Activated CD4-positive, alpha-beta T cell treated with anti-CD3 and anti-CD28 coated beads, Interleukin-2, Interleukin-6, amounts not matched to agents 100 ng/mL and 50 ng/mL, durations not matched to agents 16 hours and 8 hours (primary cell): Measurements from ENCODE around the gene TIMM50.
A peak's percentile ranks its signal among the peaks of the same experiment; 100 is the strongest.

Experiments
- DNase-seq: peaks from one replicate; pipeline ENCODE4 v3.0.0-alpha.2; 2020

Gene TIMM50

DNA sequence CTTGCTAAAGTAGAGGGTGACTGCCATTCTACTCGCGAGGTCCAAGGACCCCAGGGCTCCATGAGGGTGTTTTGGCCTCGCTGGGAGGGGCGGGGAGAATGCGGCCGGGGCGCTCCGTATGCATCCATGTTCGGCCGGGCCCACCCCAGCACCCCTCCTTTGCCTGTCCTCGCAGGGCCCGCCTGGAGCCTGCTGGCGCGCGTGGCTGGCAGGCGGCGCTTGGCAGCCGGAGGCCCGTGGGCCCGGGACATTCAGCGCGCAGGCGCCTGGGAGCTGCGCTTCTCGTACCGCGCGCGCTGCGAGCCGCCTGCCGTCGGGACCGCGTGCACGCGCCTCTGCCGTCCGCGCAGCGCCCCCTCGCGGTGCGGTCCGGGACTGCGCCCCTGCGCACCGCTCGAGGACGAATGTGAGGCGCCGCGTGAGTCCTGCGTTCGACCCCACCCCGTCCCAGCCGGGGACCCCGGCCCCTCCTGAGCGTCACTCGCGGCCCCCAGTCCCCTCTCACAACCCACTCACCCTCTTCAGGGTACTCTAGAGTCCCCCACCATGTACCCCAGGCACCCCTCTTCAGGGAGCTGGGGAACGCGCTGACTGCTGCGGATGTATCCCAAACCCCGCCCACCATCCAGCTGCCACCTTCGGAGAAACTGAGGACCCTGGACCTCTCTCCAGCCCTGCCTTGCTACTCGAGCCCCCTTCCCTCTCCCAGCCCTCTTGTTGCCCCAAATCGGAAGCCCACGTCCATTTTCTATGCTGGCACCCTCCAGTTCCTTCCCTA is 22.2 kb downstream of the TIMM50 start:
- peak; percentile 82 for DNase-seq

DNA sequence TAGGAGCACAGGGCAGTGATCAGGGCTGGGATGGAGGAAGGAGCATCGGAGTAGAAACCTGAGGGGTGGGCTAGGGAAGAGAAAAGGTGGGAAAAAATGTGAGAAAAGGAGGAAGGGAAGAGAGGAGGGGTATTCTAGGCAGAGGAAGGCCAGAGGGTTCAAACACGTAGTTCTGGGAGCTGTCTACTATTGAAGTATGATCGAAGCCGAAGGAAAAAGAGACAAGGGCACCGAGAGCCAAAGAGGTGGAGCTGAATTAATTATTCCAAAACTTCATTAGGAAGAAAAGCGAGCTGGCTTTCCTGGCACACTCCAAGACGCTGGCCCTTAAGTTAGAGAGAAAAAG is 25.9 kb downstream of the TIMM50 start:
- DNase-seq = no peak

- peak; percentile 78 for DNase-seq
Measured at GRCh38 chr19:39506944-39507714, 26.5 kb downstream of the TIMM50 start.

DNA sequence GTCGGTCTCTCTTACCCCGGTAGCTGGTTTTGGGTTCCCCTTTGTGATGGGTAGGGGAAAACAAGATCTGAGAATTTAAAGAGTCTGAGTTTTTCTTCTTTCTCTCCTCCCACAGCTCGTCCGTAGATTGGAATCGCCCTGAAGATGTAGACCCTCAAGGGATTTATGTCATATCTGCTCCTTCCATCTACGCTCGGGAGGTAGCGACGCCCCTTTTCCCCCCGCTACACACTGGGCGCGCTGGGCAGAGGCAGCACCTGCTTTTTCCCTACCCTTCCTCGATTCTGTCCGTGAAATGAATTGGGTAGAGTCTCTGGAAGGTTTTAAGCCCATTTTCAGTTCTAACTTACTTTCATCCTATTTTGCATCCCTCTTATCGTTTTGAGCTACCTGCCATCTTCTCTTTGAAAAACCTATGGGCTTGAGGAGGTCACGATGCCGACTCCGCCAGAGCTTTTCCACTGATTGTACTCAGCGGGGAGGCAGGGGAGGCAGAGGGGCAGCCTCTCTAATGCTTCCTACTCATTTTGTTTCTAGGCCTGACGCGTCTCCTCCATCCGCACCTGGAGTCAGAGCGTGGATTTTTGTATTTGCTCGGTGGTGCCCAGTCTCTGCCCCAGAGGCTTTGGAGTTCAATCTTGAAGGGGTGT is 27.2 kb downstream of the TIMM50 start:
- no peak for DNase-seq

DNA sequence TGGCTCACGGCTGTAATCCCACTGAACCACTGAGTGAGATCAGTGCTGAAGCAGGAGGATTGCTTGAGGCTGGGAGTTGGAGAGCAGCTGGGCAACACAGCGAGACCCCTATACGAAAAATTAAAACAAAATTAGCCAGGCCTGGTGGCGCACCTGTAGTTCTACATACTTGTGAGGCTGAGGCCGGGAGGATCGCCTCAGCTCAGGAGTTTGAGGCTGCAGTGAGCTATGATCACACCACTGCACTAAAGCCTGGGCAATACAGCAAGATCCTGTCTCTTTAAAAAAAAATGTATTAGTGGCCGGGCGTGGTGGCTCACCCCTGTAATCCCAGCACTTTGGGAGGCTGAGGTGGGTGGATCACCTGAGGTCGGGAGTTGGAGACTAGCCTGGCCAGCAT is 28.0 kb downstream of the TIMM50 start:
- no peak for DNase-seq

DNA sequence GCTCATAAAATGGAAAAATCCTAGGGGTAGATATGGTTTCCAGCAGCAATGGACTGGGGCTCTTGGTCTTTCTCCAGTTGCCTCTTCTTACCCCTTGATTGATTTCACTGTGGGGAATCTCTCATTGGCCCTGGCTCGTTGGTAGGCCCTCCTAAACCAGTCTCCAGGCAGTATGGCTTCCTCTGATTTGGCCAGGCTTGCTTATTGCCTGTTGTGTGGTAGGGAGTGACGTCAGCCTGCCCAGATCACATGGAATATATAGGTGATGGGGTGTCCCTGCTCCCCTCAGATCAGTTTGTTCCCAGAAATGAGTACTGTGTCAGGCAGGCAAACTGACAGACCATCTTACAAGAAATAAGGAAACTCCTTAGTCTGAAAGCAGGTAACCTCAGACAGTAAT is 28.6 kb downstream of the TIMM50 start:
- no peak for DNase-seq

- no peak for DNase-seq
Measured at GRCh38 chr19:39512988-39513387, 32.4 kb downstream of the TIMM50 start.

GRCh38 chr19:39514840-39515550 is 34.4 kb downstream of the TIMM50 start, which contains the start of gene SELENOV:
TSS of gene SELENOV (plus strand) at chr19:39515139. CDS start at chr19:39515213, 74 bp downstream.
- DNase-seq = no peak

DNA sequence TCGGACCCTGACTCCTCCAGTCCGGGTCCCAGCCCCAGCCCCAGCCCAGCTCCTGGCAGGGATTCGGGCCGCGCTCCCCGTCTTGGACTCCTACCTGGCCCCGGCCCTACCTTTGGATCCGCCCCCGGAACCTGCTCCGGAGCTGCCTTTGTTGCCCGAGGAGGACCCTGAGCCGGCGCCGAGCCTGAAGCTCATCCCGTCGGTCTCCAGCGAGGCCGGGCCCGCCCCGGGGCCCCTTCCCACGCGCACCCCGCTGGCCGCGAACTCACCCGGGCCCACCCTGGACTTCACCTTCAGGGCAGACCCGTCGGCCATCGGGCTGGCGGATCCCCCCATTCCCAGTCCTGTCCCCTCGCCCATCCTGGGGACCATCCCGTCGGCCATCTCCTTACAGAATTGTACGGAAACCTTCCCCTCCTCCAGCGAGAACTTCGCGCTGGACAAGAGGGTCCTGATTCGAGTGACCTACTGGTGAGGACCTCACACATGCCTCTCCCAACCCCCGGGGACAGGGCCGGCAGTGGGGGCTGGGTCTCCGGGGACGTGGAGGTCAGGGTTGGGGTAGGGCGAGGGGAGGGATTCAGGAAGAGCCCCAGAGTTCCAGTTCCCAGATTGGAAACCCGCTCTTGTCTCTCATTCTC is 35.0 kb downstream of the TIMM50 start:
- DNase-seq = no peak

- no peak for DNase-seq
Measured at GRCh38 chr19:39516270-39516669, 35.6 kb downstream of the TIMM50 start.

DNA sequence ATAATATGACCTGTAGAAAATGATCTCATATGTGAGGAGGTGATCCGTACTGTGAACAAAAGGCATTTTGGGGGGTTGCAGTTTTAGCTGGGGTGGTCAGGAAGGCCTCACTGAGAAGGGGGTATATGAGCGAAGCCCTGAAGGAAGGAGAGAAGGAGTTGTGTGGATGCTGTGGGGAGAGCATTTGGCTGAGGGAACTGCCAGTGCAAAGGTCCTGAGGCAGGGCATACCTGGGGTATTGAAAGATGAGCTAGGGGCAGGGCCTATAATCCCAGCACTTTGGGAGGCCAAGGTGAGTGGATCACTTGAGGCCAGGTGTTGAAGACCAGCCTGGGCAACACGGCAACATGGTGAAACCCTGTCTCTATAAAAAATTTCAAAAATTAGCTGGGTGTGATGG is 36.8 kb downstream of the TIMM50 start:
- DNase-seq = no peak

- DNase-seq = no peak
Measured at GRCh38 chr19:39518458-39518857, 37.8 kb downstream of the TIMM50 start.

DNA sequence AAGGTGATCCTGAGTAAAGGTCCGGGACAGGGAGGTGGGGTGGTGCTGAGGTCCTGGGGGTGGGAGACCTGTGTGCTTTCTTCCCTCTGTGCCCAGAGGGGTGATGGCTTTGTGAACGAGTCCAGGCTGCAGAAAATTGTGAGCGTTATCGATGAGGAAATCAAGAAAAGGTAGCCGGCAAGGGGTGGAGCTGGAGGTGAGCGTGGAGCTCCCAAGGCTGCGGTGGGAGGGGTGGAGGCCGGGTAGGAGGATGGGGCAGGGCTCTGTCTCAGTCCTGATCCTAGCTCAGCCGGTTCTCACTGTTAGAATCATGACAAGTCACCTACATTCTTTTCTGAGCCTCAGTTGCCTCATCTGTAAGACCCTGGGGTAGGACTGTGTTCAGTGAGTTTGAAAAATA is 38.3 kb downstream of the TIMM50 start:
- DNase-seq = no peak

- no peak for DNase-seq
Measured at GRCh38 chr19:39520541-39521484, 40.2 kb downstream of the TIMM50 start.

DNA sequence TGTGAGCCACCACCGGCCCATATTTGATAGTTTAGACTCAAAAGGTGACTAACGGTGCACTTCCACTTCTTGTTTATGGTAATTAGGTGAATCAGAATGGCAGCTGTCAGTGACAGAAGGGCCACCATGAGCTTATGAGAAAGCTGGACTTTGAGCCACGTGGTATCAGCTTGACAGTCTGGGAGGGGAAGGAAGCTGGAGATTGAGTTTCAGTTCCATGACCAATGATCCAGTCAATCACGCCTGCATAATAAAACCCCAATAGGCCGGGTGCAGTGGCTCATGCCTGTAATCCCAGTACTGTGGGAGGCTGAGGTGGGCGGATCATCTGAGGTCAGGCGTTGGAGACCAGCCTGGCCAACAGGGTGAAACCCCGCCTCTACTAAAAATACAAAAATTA is 43.9 kb downstream of the TIMM50 start:
- DNase-seq = no peak

DNA sequence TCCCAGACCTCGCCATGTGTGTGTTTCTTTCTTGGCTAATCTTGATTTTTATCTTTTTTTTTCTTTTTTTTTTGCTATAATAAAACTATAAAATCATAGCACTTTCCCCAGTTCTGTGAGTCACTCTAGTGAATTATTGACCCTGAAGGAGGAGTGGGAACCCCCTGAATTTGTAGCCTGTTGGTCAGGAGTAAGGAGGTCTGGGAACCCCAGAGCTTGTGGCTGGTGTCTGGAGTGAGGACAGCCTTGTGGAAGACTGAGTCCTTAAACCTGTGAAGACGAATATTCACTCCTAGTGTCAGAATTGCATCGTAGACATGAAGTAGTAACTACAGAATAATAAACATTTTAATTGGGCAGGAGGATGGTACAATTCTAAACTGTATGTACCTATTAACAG is 44.6 kb downstream of the TIMM50 start:
- DNase-seq = no peak

DNA sequence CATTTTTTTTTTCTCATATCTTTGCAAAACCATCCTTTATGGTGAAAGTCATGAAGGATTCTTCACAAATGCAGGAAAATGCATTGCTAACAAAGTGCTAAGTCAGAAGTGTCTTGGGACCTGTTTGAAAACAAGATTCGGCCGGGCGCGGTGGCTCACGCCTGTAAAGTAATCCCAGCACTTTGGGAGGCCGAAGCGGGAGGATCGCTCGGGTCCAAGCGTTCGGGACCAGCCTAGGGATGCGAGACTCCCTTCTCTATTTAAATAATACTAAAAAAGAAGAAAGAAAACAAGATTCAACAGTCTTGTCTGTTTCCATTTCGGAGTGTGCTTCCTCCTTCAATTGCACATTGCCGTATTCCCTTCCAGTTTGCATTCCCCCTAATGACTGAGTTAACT is 51.2 kb downstream of the TIMM50 start:
- DNase-seq = no peak

DNA sequence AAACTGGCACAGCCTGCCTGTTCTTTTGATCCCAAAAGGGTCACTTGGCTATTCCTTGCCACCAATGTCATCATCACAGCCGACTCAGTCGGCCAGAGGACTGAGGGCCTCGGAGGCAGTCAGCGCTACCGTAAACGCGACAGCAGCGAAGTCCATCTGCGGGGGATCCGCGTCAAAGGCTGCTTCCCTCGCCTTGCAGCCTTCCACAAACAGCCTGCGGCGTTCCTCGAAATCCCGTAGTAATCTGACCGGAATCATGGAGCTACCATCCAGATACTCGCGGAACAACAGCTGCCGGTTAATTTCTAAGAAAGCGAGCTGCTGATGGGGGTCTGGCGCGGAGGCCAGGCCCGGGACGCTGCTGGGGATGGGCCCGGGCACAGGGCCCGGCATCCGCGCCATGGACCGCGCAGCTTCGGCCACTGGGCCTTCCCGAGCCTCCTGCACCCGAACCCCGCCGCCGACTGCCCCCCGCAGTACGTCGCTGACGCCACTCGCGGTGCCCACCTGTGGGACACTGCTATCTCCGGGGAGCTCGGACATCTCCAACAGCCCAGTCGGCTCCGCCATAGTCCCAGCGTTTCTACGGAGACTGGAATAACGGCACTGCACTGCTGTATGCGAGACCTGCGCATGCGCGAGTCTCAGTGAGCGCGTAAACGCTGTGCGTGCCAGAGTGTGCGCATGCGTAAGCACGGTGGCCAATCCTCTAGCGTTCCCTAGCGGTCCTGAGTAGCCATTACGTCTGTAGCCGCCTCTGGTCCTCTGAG is 51.8 kb downstream of the TIMM50 start, which contains the start of gene EID2B:
Gene EID2B (minus strand): TSS at position 620 of the 770 bp plus-strand sequence. CDS start 50 bp downstream, at position 570.
- DNase-seq = peak; percentile 97

- DNase-seq = no peak
Measured at GRCh38 chr19:39533003-39533512, 52.4 kb downstream of the TIMM50 start.

GRCh38 chr19:39533791-39534190 is 53.2 kb downstream of the TIMM50 start:
- DNase-seq = no peak
